Endodermal cell (in vitro differentiated cells): ENCODE measurements around the gene LRRC7. TPM values are rescaled to one million over a fixed set of nuclear protein-coding genes. Genes with fewer than 3 reads are reported as not detected.

Experiments used
- DNase-seq: peaks from one replicate; pipeline ENCODE4 v3.0.0-alpha.2; 2017
- H3K27ac ChIP-seq: 2 replicates; pipeline ENCODE4 v1.5.1; 2013; ENCODE audit warnings: mild to moderate bottlenecking, low read depth, low read length, moderate library complexity
- H3K27me3 ChIP-seq: 2 replicates; pipeline ENCODE4 v1.6.1; 2013; ENCODE audit warnings: mild to moderate bottlenecking, low read length, moderate library complexity; ENCODE audit not compliant: insufficient read depth, control insufficient read depth, poor library complexity, severe bottlenecking
- H3K36me3 ChIP-seq: 2 replicates; pipeline ENCODE4 v1.7.0; 2013; ENCODE audit warnings: mild to moderate bottlenecking, low read length, moderate library complexity; ENCODE audit not compliant: control insufficient read depth, insufficient read depth
- H3K4me1 ChIP-seq: one replicate; pipeline ENCODE4 v1.7.0; 2013; ENCODE audit warnings: low read length; ENCODE audit not compliant: control insufficient read depth, insufficient read depth
- H3K4me3 ChIP-seq: 2 replicates; pipeline ENCODE4 v1.5.1; 2013; ENCODE audit warnings: mild to moderate bottlenecking, low read length, moderate library complexity
- H3K9ac ChIP-seq: 2 replicates; pipeline ENCODE4 v1.6.1; 2013; ENCODE audit warnings: mild to moderate bottlenecking, low read length, moderate library complexity; ENCODE audit not compliant: poor library complexity, severe bottlenecking; ENCODE audit errors: extremely low read depth
- H3K9me3 ChIP-seq: 2 replicates; pipeline ENCODE4 v1.6.1; 2013; ENCODE audit warnings: mild to moderate bottlenecking, low read length, moderate library complexity; ENCODE audit not compliant: control insufficient read depth
- H3K27ac Mint-ChIP-seq: 2 replicates; pipeline ENCODE4 v1.8.0; 2020; ENCODE audit warnings: mixed read lengths
- H3K27me3 Mint-ChIP-seq: 2 replicates; pipeline ENCODE4 v1.8.0; 2021; ENCODE audit warnings: mild to moderate bottlenecking, mixed read lengths; ENCODE audit not compliant: insufficient read depth
- H3K36me3 Mint-ChIP-seq: 2 replicates; pipeline ENCODE4 v1.8.0; 2020; ENCODE audit warnings: low read depth, mixed read lengths
- H3K4me1 Mint-ChIP-seq: 2 replicates; pipeline ENCODE4 v1.8.0; 2020; ENCODE audit warnings: mixed read lengths
- H3K4me3 Mint-ChIP-seq: 2 replicates; pipeline ENCODE4 v1.8.0; 2020; ENCODE audit warnings: mild to moderate bottlenecking, moderate library complexity, mixed read lengths
- H3K9me3 Mint-ChIP-seq: 2 replicates; pipeline ENCODE4 v1.8.0; 2020; ENCODE audit warnings: mild to moderate bottlenecking, mixed read lengths
- CTCF ChIP-seq: fragments of 200-600 bp; sonication (generic); conservative IDR thresholded peaks from 2 replicates; pipeline ENCODE4 v1.5.0; 2021; ENCODE audit warnings: antibody characterized with exemption, mild to moderate bottlenecking
- WGBS, 2 experiments: methylation state at CpG; one replicate each; pipeline versions ENCODE4 v1.1.5 to v1.1.7; 2013; ENCODE audit warnings: missing lambda C conversion rate in 2 of 2, mixed read lengths in 1 of 2; ENCODE audit not compliant: insufficient coverage in 1 of 2, insufficient read length in 1 of 2; 5-methylcytosine and 5-hydroxymethylcytosine counted together
- total RNA-seq, 2 donors: library from RNA; stranded (reverse); fragmentation: NEBNext Ultra II Directional in 1 of 2; extraction: Animal tissue kit (Norgen Biotek cat#: 25700) in 1 of 2; gene quantifications; 2 replicates in 1 of 2; 3 replicates in 1 of 2; pipeline ENCODE4 v1.2.1, GENCODE V29; 2021

The LRRC7 gene
- total RNA-seq, 2 donors from 2014 or later: 1.4 to 2.2 TPM

- H3K27me3 ChIP-seq: no peaks in the 10 kb centered on the region
- no peaks in the 10 kb centered on the region for H3K27me3 Mint-ChIP-seq
- peaks cover 6% of the 10 kb centered on the region for H3K36me3 ChIP-seq
- no peak overlapping the region for H3K4me3 Mint-ChIP-seq
- H3K9ac ChIP-seq: no peak overlapping the region
- H3K9me3 ChIP-seq: no peaks in the 10 kb centered on the region
- no peaks in the 10 kb centered on the region for H3K4me1 ChIP-seq
- H3K4me1 Mint-ChIP-seq: peaks cover 2% of the 10 kb centered on the region
- TF ChIP-seq CTCF: no peak
- H3K36me3 Mint-ChIP-seq: no peaks in the 10 kb centered on the region
- 94% methylated on average over 2 of the region's 2 CpGs for WGBS, 2 experiments
- H3K27ac ChIP-seq: no peak overlapping the region
- peaks cover 4% of the 10 kb centered on the region for H3K9me3 Mint-ChIP-seq
- H3K27ac Mint-ChIP-seq: no peak overlapping the region
- peak overlapping the region; percentile 22 for H3K4me3 ChIP-seq
- no peak for DNase-seq
Measured at GRCh38 chr1:69697340-69697739, 129.6 kb downstream of the LRRC7 start.

GRCh38 chr1:69700770-69701169 is 133.0 kb downstream of the LRRC7 start:
- WGBS, 2 experiments: 27 to 100% methylated on average over 1 to 2 of the region's 2 CpGs
- Histone ChIP-seq H3K4me1 (no peaks in the 10 kb centered on the region), H3K27me3 (no peaks in the 10 kb centered on the region), H3K27ac (no peak overlapping the region), H3K9me3 (peaks cover 6% of the 10 kb centered on the region), H3K4me3 (no peak overlapping the region), H3K36me3 (peaks cover 12% of the 10 kb centered on the region), H3K9ac (no peak overlapping the region)
- peak; percentile 86 for DNase-seq
- peaks cover 2% of the 10 kb centered on the region for H3K4me1 Mint-ChIP-seq
- H3K4me3 Mint-ChIP-seq: no peak overlapping the region
- H3K9me3 Mint-ChIP-seq: peaks cover 4% of the 10 kb centered on the region
- H3K27me3 Mint-ChIP-seq: no peaks in the 10 kb centered on the region
- peak; percentile 84 for TF ChIP-seq CTCF
- H3K36me3 Mint-ChIP-seq: no peaks in the 10 kb centered on the region
- no peak overlapping the region for H3K27ac Mint-ChIP-seq

GRCh38 chr1:69702085-69702484 is 134.4 kb downstream of the LRRC7 start:
- H3K4me1 Mint-ChIP-seq: peaks cover 8% of the 10 kb centered on the region
- Histone ChIP-seq H3K27ac (no peak overlapping the region), H3K9ac (no peak overlapping the region), H3K4me3 (no peak overlapping the region), H3K4me1 (no peaks in the 10 kb centered on the region), H3K36me3 (peaks cover 6% of the 10 kb centered on the region), H3K27me3 (no peaks in the 10 kb centered on the region), H3K9me3 (peaks cover 7% of the 10 kb centered on the region)
- no peak for TF ChIP-seq CTCF
- no peak overlapping the region for H3K4me3 Mint-ChIP-seq
- H3K36me3 Mint-ChIP-seq: no peaks in the 10 kb centered on the region
- no peaks in the 10 kb centered on the region for H3K9me3 Mint-ChIP-seq
- WGBS, 2 experiments: 90 to 95% methylated on average over 2 to 4 of the region's 4 CpGs
- no peak for DNase-seq
- no peaks in the 10 kb centered on the region for H3K27me3 Mint-ChIP-seq
- H3K27ac Mint-ChIP-seq: no peak overlapping the region
